Measurements from ENCODE around the gene DLG5. TPM values are rescaled to one million over a fixed set of nuclear protein-coding genes. Genes with fewer than 3 reads are reported as not detected.

Gene DLG5
- total RNA-seq, 2 experiments from 2014 or later, result 2.1 to 2.3 TPM

GRCh38 chr10:77843264-77843663, 83.3 kb downstream of the DLG5 start:
- no peak for ATAC-seq
- no peaks in the 10 kb centered on the region for H3K27me3 Mint-ChIP-seq
- no peak overlapping the region for H3K27ac Mint-ChIP-seq
- no peaks in the 10 kb centered on the region for H3K4me1 Mint-ChIP-seq
- intact Hi-C loops (cut with DNase I, micrococcal nuclease), result loop anchor here in 1 of 2 experiments (10.0 kb wide), 1 partner anchor 132 kb away; no protein-coding TSS in a partner anchor
- H3K4me3 Mint-ChIP-seq, result no peak overlapping the region
- ChIA-PET CTCF (interaction anchor here (0.7 kb wide), 1 partner anchor 76 kb away, joined by 3 read pairs; no protein-coding TSS in a partner anchor), POLR2A (no interaction called here)
- DNase-seq, result no peak
- H3K36me3 Mint-ChIP-seq (ENCODE audit: low read depth), result no peaks in the 10 kb centered on the region
- no peaks in the 10 kb centered on the region for H3K9me3 Mint-ChIP-seq (ENCODE audit: low read depth)

GRCh38 chr10:77842652-77843212, 83.8 kb downstream of the DLG5 start:
- no peaks in the 10 kb centered on the region for H3K4me1 Mint-ChIP-seq
- ChIA-PET POLR2A (no interaction called here), CTCF (interaction anchor here (1.0 kb wide), 1 partner anchor 126 kb away, joined by 3 read pairs; no protein-coding TSS in a partner anchor)
- no peaks in the 10 kb centered on the region for H3K27me3 Mint-ChIP-seq
- ATAC-seq, result peak; percentile 28
- no peak for DNase-seq
- H3K36me3 Mint-ChIP-seq (ENCODE audit: low read depth), result no peaks in the 10 kb centered on the region
- no peak overlapping the region for H3K27ac Mint-ChIP-seq
- no peaks in the 10 kb centered on the region for H3K9me3 Mint-ChIP-seq (ENCODE audit: low read depth)
- intact Hi-C loops (cut with DNase I, micrococcal nuclease), result loop anchor here in 1 of 2 experiments (10.0 kb wide), 1 partner anchor 132 kb away; no protein-coding TSS in a partner anchor
- no peak overlapping the region for H3K4me3 Mint-ChIP-seq

- Mint-ChIP-seq H3K9me3 (ENCODE audit: low read depth) (no peaks in the 10 kb centered on the region), H3K4me3 (no peak overlapping the region), H3K36me3 (ENCODE audit: low read depth) (no peaks in the 10 kb centered on the region), H3K27me3 (no peaks in the 10 kb centered on the region), H3K4me1 (peaks cover 4% of the 10 kb centered on the region), H3K27ac (no peak overlapping the region)
- intact Hi-C loops (cut with DNase I, micrococcal nuclease), result loop anchor here in 1 of 2 experiments (10.0 kb wide), 1 partner anchor 133 kb away; no protein-coding TSS in a partner anchor
- DNase-seq (no peak), ATAC-seq (no peak)
- POLR2A ChIA-PET, result no interaction called here
- CTCF ChIA-PET, result interaction anchor here (0.6 to 1.0 kb wide), 2 partner anchors 125 to 1353 kb away, joined by 3 read pairs; no protein-coding TSS in a partner anchor
Observed at GRCh38 chr10:77841711-77842375, 84.7 kb downstream of the DLG5 start.

GRCh38 chr10:77840636-77841035, 85.9 kb downstream of the DLG5 start:
- POLR2A ChIA-PET, result no interaction called here

GRCh38 chr10:77837925-77838595, 88.5 kb downstream of the DLG5 start:
- POLR2A ChIA-PET, result interaction anchor here (1.1 kb wide), 1 partner anchor 198 kb away, joined by 4 read pairs; no protein-coding TSS in a partner anchor
- H3K27ac Mint-ChIP-seq, result no peak overlapping the region
- H3K4me1 Mint-ChIP-seq, result peaks cover 18% of the 10 kb centered on the region
- DNase-seq, result no peak
- intact Hi-C loops (cut with DNase I, micrococcal nuclease), result loop anchor here (1.0 to 10.0 kb wide), 5 partner anchors 37 to 673 kb away; partner anchors contain the start of gene POLR3A (in 1 of the 2)
- H3K36me3 Mint-ChIP-seq (ENCODE audit: low read depth), result no peaks in the 10 kb centered on the region
- no peak overlapping the region for H3K4me3 Mint-ChIP-seq
- no peak for ATAC-seq
- no peaks in the 10 kb centered on the region for H3K27me3 Mint-ChIP-seq
- CTCF ChIA-PET, result interaction anchor here (1.0 to 2.2 kb wide), 3 partner anchors 9 to 127 kb away, joined by 3 to 11 read pairs (median 7); no protein-coding TSS in a partner anchor
- H3K9me3 Mint-ChIP-seq (ENCODE audit: low read depth), result no peaks in the 10 kb centered on the region

More at GRCh38 chr10:77840636-77841035, 85.9 kb downstream of the DLG5 start:
- intact Hi-C loops (cut with DNase I, micrococcal nuclease), result loop anchor here in 1 of 2 experiments (10.0 kb wide), 1 partner anchor 134 kb away; no protein-coding TSS in a partner anchor
- no peak for DNase-seq
- Mint-ChIP-seq H3K27ac (no peak overlapping the region), H3K9me3 (ENCODE audit: low read depth) (no peaks in the 10 kb centered on the region), H3K27me3 (no peaks in the 10 kb centered on the region), H3K4me1 (peaks cover 14% of the 10 kb centered on the region), H3K4me3 (no peak overlapping the region), H3K36me3 (ENCODE audit: low read depth) (no peaks in the 10 kb centered on the region)
- CTCF ChIA-PET, result interaction anchor here (1.0 kb wide), 2 partner anchors 20 to 40 kb away, joined by 3 read pairs; no protein-coding TSS in a partner anchor
- no peak for ATAC-seq

GRCh38 chr10:77837248-77837924, 89.2 kb downstream of the DLG5 start:
- peak; percentile 92 for ATAC-seq
- Mint-ChIP-seq H3K9me3 (ENCODE audit: low read depth) (no peaks in the 10 kb centered on the region), H3K4me1 (peaks cover 18% of the 10 kb centered on the region), H3K4me3 (no peak overlapping the region), H3K27ac (no peak overlapping the region), H3K27me3 (no peaks in the 10 kb centered on the region), H3K36me3 (ENCODE audit: low read depth) (no peaks in the 10 kb centered on the region)
- CTCF ChIA-PET, result interaction anchor here (0.5 to 2.2 kb wide), 5 partner anchors 10 to 127 kb away, joined by 3 to 11 read pairs (median 7); no protein-coding TSS in a partner anchor
- DNase-seq, result peak; percentile 89
- intact Hi-C loops (cut with DNase I, micrococcal nuclease), result loop anchor here (1.0 to 10.0 kb wide), 5 partner anchors 36 to 673 kb away; partner anchors contain the start of gene POLR3A (in 1 of the 2)
- POLR2A ChIA-PET, result interaction anchor here (1.1 kb wide), 1 partner anchor 198 kb away, joined by 4 read pairs; no protein-coding TSS in a partner anchor

- Mint-ChIP-seq H3K27me3 (no peaks in the 10 kb centered on the region), H3K4me1 (peaks cover 20% of the 10 kb centered on the region), H3K9me3 (ENCODE audit: low read depth) (no peaks in the 10 kb centered on the region), H3K27ac (peak overlapping the region; percentile 87), H3K36me3 (ENCODE audit: low read depth) (no peaks in the 10 kb centered on the region), H3K4me3 (peak overlapping the region; percentile 26)
- DNase-seq, result peak; percentile 82
- ChIA-PET CTCF (interaction anchor here (0.5 to 1.5 kb wide), 6 partner anchors 9 to 118 kb away, joined by 3 to 7 read pairs (median 4); no protein-coding TSS in a partner anchor), POLR2A (no interaction called here)
- intact Hi-C loops (cut with DNase I, micrococcal nuclease), result loop anchor here in 1 of 2 experiments (2.0 to 10.0 kb wide), 2 partner anchors 192 to 672 kb away; partner anchors contain the start of gene POLR3A
- ATAC-seq, result peak; percentile 77
Observed at GRCh38 chr10:77836299-77836820, 90.2 kb downstream of the DLG5 start.

GRCh38 chr10:77835669-77836086, 90.9 kb downstream of the DLG5 start:
- intact Hi-C loops (cut with DNase I, micrococcal nuclease), result loop anchor here in 1 of 2 experiments (2.0 to 10.0 kb wide), 2 partner anchors 193 to 671 kb away; partner anchors contain the start of gene POLR3A
- DNase-seq (no peak), ATAC-seq (no peak)
- Mint-ChIP-seq H3K4me1 (peaks cover 20% of the 10 kb centered on the region), H3K27me3 (no peaks in the 10 kb centered on the region), H3K4me3 (no peak overlapping the region), H3K27ac (peak overlapping the region; percentile 41), H3K9me3 (ENCODE audit: low read depth) (no peaks in the 10 kb centered on the region), H3K36me3 (ENCODE audit: low read depth) (no peaks in the 10 kb centered on the region)
- POLR2A ChIA-PET, result no interaction called here
- CTCF ChIA-PET, result interaction anchor here (1.0 kb wide), 1 partner anchor 9 kb away, joined by 5 read pairs; no protein-coding TSS in a partner anchor

- ChIA-PET POLR2A (no interaction called here), CTCF (no interaction called here)
- intact Hi-C loops (cut with DNase I, micrococcal nuclease), result loop anchor here in 1 of 2 experiments (10.0 kb wide), 1 partner anchor 670 kb away; no protein-coding TSS in a partner anchor
- H3K27me3 Mint-ChIP-seq, result no peaks in the 10 kb centered on the region
- peaks cover 20% of the 10 kb centered on the region for H3K4me1 Mint-ChIP-seq
- DNase-seq (no peak), ATAC-seq (no peak)
- H3K36me3 Mint-ChIP-seq (ENCODE audit: low read depth), result no peaks in the 10 kb centered on the region
- peak overlapping the region; percentile 30 for H3K27ac Mint-ChIP-seq
- no peaks in the 10 kb centered on the region for H3K9me3 Mint-ChIP-seq (ENCODE audit: low read depth)
- no peak overlapping the region for H3K4me3 Mint-ChIP-seq
Observed at GRCh38 chr10:77834943-77835668, 91.4 kb downstream of the DLG5 start.

- intact Hi-C loops (cut with DNase I, micrococcal nuclease), result loop anchor here in 1 of 2 experiments (10.0 kb wide), 1 partner anchor 670 kb away; no protein-coding TSS in a partner anchor
- Mint-ChIP-seq H3K27ac (peak overlapping the region; percentile 30), H3K4me3 (no peak overlapping the region), H3K27me3 (no peaks in the 10 kb centered on the region), H3K4me1 (peaks cover 20% of the 10 kb centered on the region), H3K36me3 (ENCODE audit: low read depth) (no peaks in the 10 kb centered on the region), H3K9me3 (ENCODE audit: low read depth) (no peaks in the 10 kb centered on the region)
- ChIA-PET CTCF (no interaction called here), POLR2A (no interaction called here)
- ATAC-seq (no peak), DNase-seq (no peak)
Observed at GRCh38 chr10:77834540-77834939, 92.0 kb downstream of the DLG5 start.

Measured in activated CD4-positive, alpha-beta T cell treated with anti-CD3 and anti-CD28 coated beads for 36 hours (primary cell).